ENCODE results near the gene RHOBTB1. TPM values are rescaled to one million over a fixed set of nuclear protein-coding genes. Genes with fewer than 3 reads are reported as not detected.

Gene RHOBTB1
- total RNA-seq, 1 experiment from 2014 or later = 2.5 TPM

- peaks cover 0 to 4% of the 10 kb centered on the region in 2 experiments; a peak in 2 of 5 replicates for H3K9me3 Mint-ChIP-seq
- no peak overlapping the region for H3K4me2 ChIP-seq (ENCODE audit: insufficient read depth, insufficient read length, low read length)
These were observed 90.3 kb downstream of the RHOBTB1 start for GRCh38 chr10:60853637-60854036.

More at GRCh38 chr10:60853637-60854036, 90.3 kb downstream of the RHOBTB1 start:
- no peak overlapping the region for H4K8ac ChIP-seq (replicated peaks; ENCODE audit: insufficient read length, low read depth, low read length)
- no peak overlapping the region for H2BK120ac ChIP-seq (ENCODE audit: low read depth, low read length, poor library complexity, severe bottlenecking)
- no peak overlapping the region for H2BK5ac ChIP-seq (ENCODE audit: insufficient read length, low read length)
- no peaks in the 10 kb centered on the region for H3K9me3 ChIP-seq (ENCODE audit: control insufficient read depth, low read depth, low read length)
- no peak for DNase-seq
- no peak overlapping the region for H2AK5ac ChIP-seq (ENCODE audit: insufficient read length, low read length)
- H3K4ac ChIP-seq (ENCODE audit: low read depth, low read length) = no peak overlapping the region
- WGBS (ENCODE audit: extremely low coverage, insufficient read length, low lambda C conversion rate) = no CpG with 5 or more reads among the region's 3 CpGs
- no peak overlapping the region for H3K14ac ChIP-seq (ENCODE audit: insufficient read depth, low read length)
- no peak overlapping the region for H2BK20ac ChIP-seq (ENCODE audit: low read depth, low read length, poor library complexity, severe bottlenecking)
- no peak overlapping the region for H3K27ac ChIP-seq (ENCODE audit: insufficient read length, low read depth, low read length)
- no peak overlapping the region for H3K4me3 Mint-ChIP-seq
- no peak overlapping the region for H2AFZ ChIP-seq (ENCODE audit: low read length)
- H3K79me1 ChIP-seq (ENCODE audit: insufficient read depth, low read depth, low read length, poor library complexity, severe bottlenecking) = no peaks in the 10 kb centered on the region
- no peak overlapping the region for H3K56ac ChIP-seq (ENCODE audit: insufficient read length, low read depth, low read length)
- no peak for TF ChIP-seq CTCF (conservative IDR thresholded peaks at IDR 0.05)
- H3K23me2 ChIP-seq (ENCODE audit: insufficient read length, low read depth, low read length, poor library complexity, severe bottlenecking) = no peaks in the 10 kb centered on the region
- H3K27ac Mint-ChIP-seq = no peak overlapping the region
- no peaks in the 10 kb centered on the region for H3K27me3 Mint-ChIP-seq (ENCODE audit: low read depth)
- no peak overlapping the region for H3K9ac ChIP-seq (ENCODE audit: extremely low read depth, insufficient read length, low read length)
- no peaks in the 10 kb centered on the region for H3K79me2 ChIP-seq (ENCODE audit: insufficient read depth, low read length)
- no peaks in the 10 kb centered on the region for H4K20me1 ChIP-seq (ENCODE audit: control insufficient read depth, insufficient read depth, insufficient read length)
- no peak overlapping the region for H3K18ac ChIP-seq (ENCODE audit: insufficient read length, low read depth, low read length)
- H4K91ac ChIP-seq (ENCODE audit: insufficient read length, low read depth, low read length) = no peak overlapping the region
- H3K27me3 ChIP-seq (ENCODE audit: insufficient read depth, low read length) = no peaks in the 10 kb centered on the region
- peaks cover 0 to 8% (median 0%) of the 10 kb centered on the region in 3 experiments; a peak in 2 of 7 replicates for H3K36me3 Mint-ChIP-seq (ENCODE audit: insufficient read depth in 1 of 3, low read depth in 3 of 3)
- H3K23ac ChIP-seq (ENCODE audit: insufficient read length, low read depth, low read length) = no peak overlapping the region
- H2BK12ac ChIP-seq (ENCODE audit: insufficient read length, low read depth, low read length) = no peak overlapping the region
- 0 out of 4 replicates have a peak, but pooled peaks cover 0 to 2% of the 10 kb centered on the region in 2 experiments for H3K4me1 Mint-ChIP-seq
- H3T11ph ChIP-seq (ENCODE audit: low read length) = no peak overlapping the region
- H3K4me1 ChIP-seq (ENCODE audit: insufficient read depth, low read length) = no peaks in the 10 kb centered on the region
- no peak overlapping the region for H2BK15ac ChIP-seq (ENCODE audit: low read depth, low read length)
- no peak overlapping the region for H4K5ac ChIP-seq (ENCODE audit: insufficient read length, low read depth, low read length)

Measured in H9 (cell line).